Stimulated activated CD8-positive, alpha-beta memory T cell treated with anti-CD3 and anti-CD28 coated beads, Interleukin-4, amount 100 ng/mL, for 4 hours (primary cell): ENCODE results near the gene ASAP3.

Source experiments
- DNase-seq, 2 donors: peaks; one replicate each; pipeline ENCODE4 v3.0.0-alpha.2; 2020; ENCODE audit warnings: low read depth in 2 of 2, low spot score in 1 of 2

The ASAP3 gene

GRCh38 chr1:23478896-23479665 lies 4.9 kb downstream of the ASAP3 start:
- no peak for DNase-seq

GRCh38 chr1:23477359-23478144 lies 6.4 kb downstream of the ASAP3 start:
- DNase-seq: no peak

- DNase-seq: no peak
Observed at GRCh38 chr1:23475641-23476040, 8.3 kb downstream of the ASAP3 start.

- no peak for DNase-seq
Observed at GRCh38 chr1:23475134-23475628, 8.8 kb downstream of the ASAP3 start.

- no peak for DNase-seq
Observed at GRCh38 chr1:23473037-23473800, 10.8 kb downstream of the ASAP3 start.

GRCh38 chr1:23472351-23473036 lies 11.5 kb downstream of the ASAP3 start:
- no peak for DNase-seq

GRCh38 chr1:23471473-23472075 lies 12.4 kb downstream of the ASAP3 start:
- DNase-seq: no peak

- no peak for DNase-seq
Observed at GRCh38 chr1:23470282-23471070, 13.5 kb downstream of the ASAP3 start.

GRCh38 chr1:23469372-23469982 lies 14.5 kb downstream of the ASAP3 start:
- DNase-seq: no peak

GRCh38 chr1:23466423-23466989 lies 17.5 kb downstream of the ASAP3 start:
- DNase-seq: no peak

- DNase-seq: no peak
Observed at GRCh38 chr1:23463286-23463685, 20.7 kb downstream of the ASAP3 start.

- DNase-seq: no peak
Observed at GRCh38 chr1:23462766-23463165, 21.2 kb downstream of the ASAP3 start.

- no peak for DNase-seq
Observed at GRCh38 chr1:23461050-23461449, 22.9 kb downstream of the ASAP3 start.

- no peak for DNase-seq
Observed at GRCh38 chr1:23460519-23460918, 23.5 kb downstream of the ASAP3 start.

- no peak for DNase-seq
Observed at GRCh38 chr1:23459338-23459757, 24.6 kb downstream of the ASAP3 start.

GRCh38 chr1:23456226-23456625 lies 27.8 kb downstream of the ASAP3 start:
- DNase-seq: no peak

- no peak for DNase-seq
Observed at GRCh38 chr1:23453455-23454000, 30.5 kb downstream of the ASAP3 start.

- DNase-seq: no peak
Observed at GRCh38 chr1:23452011-23452411, 32.0 kb downstream of the ASAP3 start.

- no peak for DNase-seq
Observed at GRCh38 chr1:23451441-23451840, 32.5 kb downstream of the ASAP3 start.
